Epidermal melanocyte (primary cell): ENCODE data around the gene ZNF329.

Experiments used
- DNase-seq: peaks from one replicate; pipeline ENCODE4 v3.0.0; 2011; ENCODE audit warnings: low spot score; ENCODE audit not compliant: insufficient read length

ZNF329 gene

DNA sequence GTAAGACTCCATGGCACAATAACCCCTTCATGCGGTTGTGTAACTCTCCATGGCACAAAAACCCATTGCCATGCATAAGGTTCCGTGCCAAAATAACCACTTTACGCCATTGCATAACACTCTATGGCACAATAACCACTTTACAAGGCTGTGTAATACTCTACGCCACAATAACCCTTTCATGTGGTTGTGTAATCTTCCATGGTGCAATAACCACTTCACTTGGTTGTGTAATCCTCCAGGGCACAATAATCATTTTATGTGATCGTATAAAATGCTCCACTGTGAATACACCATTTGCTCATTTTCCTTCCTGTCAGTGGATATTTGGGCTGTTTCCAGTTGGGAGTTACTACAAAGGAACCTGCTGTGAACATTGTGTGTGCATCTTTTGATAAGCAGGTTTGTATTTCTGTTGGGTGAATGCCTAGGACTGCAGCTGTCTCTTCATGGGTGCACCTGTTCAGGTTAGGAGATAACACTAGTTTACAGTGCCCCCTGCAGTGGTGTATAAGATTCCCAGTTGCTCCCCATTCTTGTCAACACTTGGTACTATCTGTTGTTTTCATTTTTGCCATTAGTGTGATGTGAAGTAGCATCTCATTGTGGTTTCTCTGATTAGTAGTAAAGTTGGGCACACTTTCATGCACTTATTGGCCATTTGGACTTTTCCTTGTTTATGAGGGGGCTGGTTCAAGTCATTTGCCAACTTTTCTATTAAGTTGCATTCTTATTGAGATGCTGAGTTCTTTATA lies 31.4 kb downstream of the ZNF329 start:
- no peak for DNase-seq

DNA sequence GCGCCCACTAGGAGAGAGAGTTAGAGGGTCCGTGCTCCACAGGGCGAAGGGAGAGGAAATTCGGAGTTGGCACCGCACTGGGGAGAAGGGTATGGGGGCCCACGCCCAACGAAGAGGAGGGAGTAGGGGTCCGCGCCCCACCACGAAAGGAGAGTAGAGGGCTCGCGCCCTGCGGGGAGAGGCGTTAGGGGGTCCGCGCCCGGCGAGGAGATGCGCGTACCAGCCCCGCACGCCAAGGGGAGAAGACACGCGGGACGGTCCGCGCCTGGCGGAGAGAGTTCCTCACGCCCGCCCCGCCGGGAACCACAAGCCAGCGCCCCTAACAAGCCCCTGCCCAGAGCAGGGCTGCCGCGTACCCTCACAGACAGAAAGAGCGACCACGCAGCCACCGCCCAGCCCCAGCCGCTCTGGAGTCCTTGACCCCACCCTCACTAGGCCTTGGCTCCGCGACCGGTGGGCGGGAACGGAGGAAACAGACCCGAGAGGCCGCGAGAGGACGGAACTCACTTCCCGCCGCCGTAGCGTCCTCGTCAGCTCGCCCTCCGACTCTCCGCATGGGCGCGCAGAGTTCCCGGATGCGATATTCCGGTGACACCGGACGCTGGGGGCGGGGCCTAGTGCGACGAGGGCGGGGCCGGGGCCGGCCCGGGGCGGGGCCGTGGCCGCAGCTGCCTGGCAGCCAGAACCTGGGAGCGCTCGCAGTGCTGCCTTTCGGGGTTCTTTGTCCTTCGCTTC lies 32.6 kb downstream of the ZNF329 start:
- no peak for DNase-seq

DNA sequence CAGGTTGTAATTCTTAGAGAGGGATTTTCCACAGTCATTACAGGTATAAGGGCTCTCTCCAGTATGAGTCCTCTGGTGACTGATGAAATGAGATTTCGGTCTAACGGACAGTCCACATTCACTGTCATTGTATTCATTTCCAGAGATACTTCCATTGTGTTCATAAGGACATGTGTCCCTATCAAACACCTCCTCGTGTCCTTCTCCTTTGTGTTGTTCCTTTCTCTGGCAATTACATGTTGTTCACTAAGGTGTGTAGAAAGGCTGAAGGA lies 42.1 kb downstream of the ZNF329 start:
- DNase-seq: no peak

DNA sequence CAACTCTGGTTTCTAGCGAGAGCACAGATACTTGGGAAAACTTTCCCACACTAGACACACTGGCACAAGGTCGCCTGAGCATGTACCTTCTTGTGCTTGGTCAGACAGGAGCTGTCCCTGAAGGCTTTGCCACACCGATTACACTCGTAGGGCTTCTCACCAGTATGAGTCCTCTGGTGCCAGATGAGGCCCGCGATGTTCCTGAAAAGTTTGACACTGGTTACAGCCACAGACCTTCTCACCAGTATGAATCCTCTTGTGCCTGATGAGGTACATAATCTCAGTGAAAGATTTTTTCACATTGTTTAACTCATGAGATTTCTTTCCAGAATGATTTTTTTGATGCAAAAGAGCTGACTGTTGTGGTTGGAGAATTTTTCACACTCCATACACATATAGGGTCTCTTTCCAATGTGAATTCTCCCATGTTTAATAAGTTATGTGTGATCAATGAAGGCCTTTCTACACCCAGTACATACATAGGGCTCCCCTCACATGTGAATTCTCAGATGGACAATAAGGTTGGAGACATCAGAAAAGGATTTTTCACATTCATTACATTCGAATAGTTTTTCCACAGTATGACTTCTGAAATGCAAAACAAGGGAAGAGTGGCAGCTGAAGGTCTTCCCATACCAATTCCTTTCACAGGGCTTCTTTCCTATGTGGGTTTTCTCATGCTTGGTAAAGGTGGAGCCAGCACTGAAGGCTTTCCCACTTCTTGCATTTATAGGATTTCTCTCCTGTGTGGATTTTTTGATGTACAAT lies 42.6 kb downstream of the ZNF329 start:
- DNase-seq: no peak

DNA sequence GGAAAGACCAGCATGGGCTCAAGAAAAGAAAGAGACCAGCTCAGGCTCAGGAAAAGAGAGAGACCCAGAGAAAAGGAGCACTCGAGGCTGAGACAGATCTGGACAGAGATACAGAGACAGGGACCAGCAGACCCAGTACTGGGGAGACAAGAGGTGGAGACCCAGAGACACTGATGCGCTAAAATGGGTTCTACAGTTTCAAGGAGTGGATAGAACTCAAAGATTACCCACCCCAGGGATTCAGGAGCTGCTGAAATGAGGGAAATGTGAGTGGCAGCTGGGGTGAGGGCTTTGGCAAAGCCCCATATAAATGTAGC lies 51.9 kb downstream of the ZNF329 start:
- DNase-seq: no peak

DNA sequence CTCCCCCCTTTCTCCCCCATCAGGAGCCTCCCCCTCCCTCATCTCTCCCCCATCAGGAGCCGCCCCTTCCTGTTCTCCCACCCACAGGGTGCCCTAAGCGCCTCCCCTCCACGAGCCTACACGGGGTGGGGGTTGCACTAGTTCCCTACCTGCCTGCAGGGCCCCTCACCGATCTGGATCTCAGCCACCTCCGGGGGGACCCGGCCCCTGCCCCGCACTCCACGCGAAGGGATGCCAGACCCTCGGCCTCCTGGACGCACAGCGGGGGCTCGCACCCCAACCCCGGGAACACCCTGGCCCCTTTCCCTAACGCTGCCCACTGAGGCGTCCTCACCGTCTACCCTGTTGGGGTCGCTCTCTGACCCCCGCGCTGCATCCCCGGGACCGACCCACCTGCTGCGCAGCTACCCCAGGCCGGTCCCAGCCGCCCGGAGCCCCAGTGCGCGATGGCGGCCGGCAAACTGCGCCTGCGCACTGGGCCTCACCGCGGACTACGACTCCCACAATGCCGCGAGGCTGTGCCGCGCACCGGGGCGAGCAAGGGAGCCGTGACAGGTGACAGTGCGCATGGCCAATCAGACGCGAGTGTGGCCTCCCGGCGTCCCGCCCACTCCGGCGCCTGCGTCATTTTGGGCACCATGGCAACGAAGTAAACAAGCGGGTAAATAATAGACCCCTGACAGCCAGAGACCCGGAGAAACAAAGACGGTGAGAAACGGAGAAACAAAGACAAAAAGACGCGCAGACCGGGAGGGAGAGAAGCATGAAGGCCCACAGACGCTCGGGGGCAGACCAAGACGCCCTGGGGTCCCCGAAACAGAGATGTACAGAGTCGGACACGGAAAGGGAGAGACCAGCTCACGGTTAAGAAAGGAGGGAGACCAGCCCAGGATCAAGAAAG lies 52.6 kb downstream of the ZNF329 start, which contains the start of gene ZSCAN18:
ZSCAN18 (minus strand) TSS at position 451 of the 901 bp plus-strand sequence. CDS start 7,964 bp downstream, outside the sequence.
- DNase-seq: peak; percentile 88

DNA sequence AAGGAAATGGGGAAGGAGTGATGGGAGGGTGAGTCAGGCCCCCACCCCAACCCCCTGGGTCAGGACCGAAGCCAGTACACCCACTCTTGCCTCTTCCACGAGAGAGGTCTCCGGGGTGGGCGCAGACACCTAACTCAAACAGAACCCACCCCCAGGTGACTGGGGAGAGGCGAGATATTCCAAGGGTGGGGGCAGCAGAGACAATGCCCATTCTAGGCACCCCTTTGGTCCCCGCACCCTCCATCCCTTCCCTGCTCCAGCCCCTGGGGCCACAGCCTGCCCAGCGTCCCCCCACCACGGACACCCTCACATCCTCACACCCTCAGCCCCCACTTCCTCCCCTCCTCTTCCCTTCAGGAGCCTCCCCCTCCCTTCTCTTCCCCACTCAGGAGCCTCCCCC lies 53.2 kb downstream of the ZNF329 start:
- DNase-seq: no peak

DNA sequence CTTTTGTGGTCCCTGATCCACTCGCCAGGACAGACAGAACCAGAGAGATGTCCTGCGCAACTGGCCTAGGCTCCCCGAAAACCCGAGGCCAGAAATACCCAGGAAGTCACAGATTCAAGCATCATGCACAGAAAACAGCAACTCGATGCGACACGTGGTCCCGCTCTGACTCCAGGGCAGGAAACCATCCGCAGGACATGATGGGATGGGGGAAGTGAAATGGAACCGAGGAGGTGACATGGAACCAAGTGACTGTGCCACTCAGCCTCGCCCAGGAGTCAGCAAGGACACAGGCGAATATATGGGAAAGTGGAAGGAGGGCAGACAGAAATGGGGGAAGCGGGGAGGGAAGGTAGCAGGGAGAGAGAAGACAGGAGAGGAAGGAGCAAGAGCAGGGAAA lies 53.7 kb downstream of the ZNF329 start:
- no peak for DNase-seq

DNA sequence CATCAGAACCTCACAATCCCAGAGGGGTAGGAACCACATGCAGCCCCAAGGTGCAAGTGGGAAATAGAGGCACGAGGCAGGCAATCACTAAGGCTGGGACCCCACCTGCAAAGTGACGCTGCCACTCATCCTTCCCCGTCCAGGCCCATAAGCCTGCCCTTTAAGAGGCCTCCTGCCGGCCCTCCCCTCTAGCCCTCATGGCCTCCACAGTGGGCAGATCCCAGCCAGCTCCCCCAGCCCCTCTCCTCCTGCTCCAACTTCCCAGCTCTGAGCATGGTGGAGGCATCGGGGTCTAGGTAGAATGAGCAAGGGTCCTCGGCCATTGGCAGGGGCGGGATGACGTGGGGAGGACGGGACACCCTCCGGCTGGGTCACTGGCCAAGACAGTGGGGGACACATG lies 55.3 kb downstream of the ZNF329 start:
- no peak for DNase-seq

DNA sequence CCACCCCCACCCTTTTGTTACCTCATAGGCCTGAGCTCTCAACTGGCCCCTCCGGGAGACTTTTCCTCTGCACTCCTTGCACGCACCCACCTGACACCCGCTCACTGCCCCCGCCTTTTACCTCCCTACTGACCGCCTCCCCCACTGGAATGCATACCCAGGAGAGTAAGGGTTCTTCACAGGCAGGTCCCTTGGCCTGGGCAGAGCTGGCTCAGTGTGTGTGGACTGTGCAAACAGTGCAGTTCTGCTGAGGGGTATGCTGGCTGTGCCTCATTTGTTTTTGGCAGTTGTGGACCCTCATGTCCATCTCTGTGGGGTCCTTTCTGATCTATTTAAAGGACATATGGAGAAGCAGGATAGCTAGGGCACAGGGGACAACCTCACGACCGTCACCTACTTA lies 57.5 kb downstream of the ZNF329 start:
- DNase-seq: no peak

DNA sequence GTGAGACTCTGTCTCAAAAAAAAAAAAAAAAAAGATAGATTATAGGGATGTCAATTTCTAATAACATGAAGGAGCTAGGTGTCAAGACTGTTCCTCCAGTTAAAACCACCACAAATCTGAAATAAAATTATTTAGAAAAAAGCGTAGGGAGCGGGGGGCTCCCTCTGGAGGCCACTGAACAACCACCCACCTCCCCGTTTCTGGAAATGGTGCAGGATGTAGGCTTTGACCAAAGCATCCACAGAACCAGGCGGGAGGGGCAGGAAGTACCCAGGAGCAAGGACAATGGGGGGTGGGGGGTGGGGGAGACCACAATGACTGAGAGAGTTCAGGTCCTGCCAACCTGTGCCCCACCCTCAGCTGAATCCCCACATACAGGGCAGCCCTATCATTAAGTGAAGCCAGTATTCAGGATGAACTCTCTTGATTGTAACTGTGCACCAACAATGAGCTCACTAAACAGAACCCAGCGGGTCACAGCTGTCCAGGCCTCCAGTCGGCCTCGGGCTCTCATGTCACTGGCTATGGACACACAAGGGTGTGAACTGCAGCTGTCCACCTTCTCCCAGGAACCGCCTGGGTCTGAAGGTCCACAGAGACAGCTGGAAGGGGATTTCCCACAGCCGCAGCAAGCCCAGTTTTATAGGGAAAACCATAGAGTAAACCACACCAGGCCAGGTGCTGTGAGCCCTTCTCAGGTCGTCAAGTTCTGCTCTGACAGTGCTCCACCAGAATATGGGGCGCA lies 59.2 kb downstream of the ZNF329 start:
- no peak for DNase-seq

DNA sequence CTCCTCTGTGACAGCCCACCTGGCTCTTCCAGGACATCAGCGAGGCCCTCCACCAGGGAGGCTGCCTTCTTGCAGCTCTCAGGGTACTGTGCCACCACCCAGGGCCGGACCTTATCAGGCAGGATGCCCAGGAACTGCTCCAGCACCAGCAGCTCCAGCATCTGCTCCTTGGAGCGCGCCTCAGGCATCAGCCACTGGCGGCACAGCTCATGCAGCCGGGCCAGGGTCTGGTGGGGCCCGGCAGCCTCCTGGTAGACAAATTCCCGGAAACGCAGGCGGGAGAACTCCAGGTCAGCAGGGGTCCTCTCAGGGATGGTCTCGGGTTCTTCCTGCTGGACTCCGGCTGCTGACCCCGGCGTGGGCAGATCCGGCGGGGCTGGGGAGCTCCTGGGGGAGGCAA lies 60.7 kb downstream of the ZNF329 start:
- DNase-seq: no peak

DNA sequence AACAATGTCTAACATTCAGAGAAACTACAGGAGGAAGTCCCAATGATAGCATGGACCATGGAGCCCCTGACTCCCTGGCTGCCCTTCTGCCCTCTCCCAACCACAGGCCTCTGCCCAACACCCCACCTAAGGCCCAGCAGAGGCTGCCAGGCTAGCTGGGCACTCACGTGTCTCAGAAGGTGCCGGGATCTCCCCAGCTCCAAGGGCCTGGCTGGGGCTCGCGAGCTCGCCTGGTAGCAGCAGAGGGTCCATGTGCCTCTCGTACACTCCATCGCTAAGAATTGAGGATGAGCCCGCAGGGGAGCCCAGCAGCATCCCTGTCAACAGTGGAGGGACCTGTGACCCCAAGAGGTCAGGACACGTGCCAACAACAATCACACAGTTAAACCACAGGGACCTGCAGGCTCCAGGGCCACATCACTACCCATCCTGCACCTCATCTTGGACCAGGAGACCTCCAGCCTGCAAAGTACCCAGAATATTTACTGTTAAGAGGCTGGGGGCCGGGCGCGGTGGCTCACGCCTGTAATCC lies 62.0 kb downstream of the ZNF329 start:
- no peak for DNase-seq

DNA sequence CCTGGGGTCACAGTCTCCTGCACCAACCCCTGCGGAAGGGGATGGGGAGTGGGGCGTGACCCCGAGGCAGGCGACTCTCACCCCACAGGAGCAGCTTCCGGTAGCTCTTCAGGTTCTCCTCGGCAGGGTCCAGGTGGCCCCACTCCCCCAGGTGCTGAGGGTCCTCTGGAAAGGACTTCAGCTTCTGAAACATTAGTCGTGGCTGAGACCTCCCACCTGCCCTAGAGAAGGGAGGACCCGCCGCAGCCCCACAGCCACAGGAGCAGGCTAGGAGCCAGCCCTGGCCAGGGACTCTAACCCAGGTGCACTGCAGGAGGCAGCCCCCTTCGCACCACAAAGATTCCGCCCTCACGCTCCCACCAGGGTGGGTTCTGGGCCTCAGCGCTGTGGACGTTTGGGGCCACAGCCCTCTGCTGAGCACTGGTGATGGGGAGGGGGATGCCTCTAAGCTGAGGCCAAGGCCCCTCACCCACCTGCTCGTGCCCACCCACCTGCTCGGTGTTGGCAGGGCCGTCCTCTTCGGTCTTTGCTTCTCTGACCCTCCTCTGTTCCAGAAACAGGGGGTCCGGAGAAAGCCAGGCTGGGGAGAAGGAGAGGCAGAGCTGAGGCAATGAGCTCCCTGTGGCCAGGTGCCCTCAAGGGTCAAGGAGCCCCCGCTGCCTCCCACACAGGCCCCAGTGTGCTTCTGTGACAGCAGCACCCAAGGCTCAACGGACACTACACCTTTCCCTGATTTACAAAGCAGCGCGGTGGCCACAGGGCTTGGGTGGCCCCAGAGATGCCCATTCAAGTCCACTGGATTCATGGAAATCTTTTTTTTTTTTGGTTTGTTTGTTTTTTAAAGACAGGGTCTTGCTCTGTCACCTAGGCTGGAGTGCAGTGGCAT lies 63.5 kb downstream of the ZNF329 start:
- DNase-seq: no peak

DNA sequence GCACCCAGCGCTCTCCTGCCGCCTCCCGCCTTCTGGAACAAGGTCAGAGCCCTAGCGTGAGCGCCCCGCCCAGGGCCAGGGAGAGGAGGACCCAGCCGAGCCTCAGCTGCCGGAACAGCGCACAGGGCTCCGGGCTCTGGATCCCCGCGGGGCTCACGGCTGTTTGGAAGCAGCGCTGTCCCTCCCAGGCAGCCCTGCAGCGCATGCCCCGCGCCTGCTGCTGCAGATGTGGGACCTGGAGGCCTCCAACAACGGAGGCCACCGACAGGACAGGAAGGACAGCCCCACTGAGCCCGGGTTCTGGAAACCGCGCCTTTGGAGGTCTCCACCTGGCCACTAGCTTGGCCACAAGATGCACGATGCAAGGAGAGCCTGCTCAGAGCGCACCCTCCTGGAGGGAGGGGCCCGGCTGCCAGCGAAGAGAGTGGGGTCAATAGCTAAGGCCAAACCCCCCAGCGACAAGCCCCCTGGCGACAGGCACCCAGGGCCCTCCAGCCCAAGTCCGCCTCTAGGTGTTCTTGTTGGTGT lies 65.2 kb downstream of the ZNF329 start:
- DNase-seq: no peak

DNA sequence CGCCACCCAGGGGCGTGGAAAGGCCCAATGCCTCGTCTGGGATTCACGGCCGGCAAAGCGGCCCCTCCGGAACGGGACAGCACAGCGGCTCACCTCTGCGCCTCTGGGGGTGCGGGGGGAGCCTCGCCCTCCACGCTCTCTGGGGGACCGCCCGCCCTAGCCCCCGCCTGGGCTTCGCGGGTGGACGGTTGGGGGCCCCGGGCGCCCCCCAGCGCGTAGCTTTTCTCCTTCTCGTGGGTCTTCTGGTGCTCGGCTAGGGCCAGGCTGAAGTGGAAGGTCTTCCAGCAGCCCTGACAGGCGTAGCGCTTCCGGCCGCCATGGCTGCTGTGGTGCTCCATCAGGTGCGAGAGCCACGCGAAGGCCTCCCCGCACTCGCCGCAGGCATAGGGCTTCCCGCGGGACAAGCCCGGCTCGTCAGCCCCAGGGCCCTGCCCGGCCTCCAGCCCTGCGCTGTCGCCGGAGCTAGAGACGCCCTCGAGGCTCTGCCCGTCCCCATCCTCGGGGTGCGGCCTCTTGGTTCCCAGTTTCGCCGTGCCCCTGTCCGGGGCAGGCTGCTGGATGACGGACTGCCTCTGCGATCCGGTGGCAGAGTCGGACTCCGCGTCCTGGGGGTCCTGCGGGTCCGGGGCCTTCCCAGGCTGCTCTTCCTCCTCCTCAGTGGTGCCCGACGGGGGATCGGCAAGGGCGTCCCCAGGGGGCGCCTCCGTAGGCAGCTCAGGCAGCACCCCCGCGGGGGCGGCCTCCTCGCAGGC lies 65.8 kb downstream of the ZNF329 start:
- no peak for DNase-seq

DNA sequence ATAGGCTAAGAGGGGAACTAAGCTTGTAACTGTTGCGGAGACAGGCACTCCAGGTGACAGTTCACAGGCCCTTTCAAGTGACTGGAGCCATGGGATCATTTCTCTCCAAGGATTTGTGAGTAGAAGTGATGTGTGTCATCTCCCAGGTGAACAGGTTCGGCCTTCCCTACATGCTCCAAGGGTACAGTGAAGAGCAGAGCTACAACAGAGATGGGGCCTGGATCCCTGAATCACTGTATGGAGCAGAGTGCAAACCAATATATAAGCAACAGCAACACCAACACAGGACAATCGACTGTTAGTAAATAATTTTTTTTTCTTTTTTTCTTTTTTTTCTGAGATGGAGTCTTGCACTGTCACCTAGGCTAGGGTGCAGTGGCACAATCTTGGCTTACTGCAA lies 67.6 kb downstream of the ZNF329 start:
- DNase-seq: no peak

DNA sequence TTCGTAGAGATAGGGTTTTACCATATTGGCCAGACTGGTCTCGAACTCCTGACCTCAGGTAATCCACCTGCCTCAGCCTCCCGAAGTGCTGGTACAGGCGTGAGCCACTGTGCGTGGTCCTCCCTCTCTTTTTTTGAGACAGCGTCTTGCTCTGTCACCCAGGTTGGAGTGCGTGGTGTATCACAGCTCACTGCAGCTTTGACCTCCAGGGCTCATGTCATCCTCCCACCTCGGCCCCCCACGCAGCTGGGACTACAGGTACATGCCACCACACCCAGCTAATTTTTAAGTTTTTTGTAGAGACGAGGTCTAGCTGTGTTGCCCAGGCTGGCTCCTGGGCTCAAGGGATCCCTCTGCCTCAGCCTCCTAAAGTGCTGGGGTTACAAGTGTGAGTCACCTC lies 70.8 kb downstream of the ZNF329 start:
- no peak for DNase-seq
